GM20000 (cell line): Measurements from ENCODE around the gene ACTL9.
"Not testable (repeated sequence)": the region's sequence is repeated elsewhere in the genome, so short reads cannot be mapped to it uniquely, and the experiment has no call there.

Experiments used
- DNase-seq: peaks from one replicate; pipeline ENCODE4 v3.0.0; 2012; ENCODE audit warnings: low spot score
- CTCF ChIP-seq: IDR thresholded peaks from 2 replicates; pipeline ENCODE4 v1.5.1; 2012; ENCODE audit warnings: mild to moderate bottlenecking, control low read depth; ENCODE audit errors: extremely low read depth, missing control alignments

ACTL9 gene

GRCh38 chr19:8705742-8706141 is 7.1 kb upstream of the ACTL9 start:
- DNase-seq: no peak
- TF ChIP-seq CTCF: no peak

GRCh38 chr19:8705304-8705703 is 6.7 kb upstream of the ACTL9 start:
- DNase-seq: not testable (repeated sequence)

- TF ChIP-seq CTCF: no peak
- DNase-seq: no peak
Measured at GRCh38 chr19:8703223-8703622, 4.6 kb upstream of the ACTL9 start.

GRCh38 chr19:8702350-8702749 is 3.8 kb upstream of the ACTL9 start:
- DNase-seq: no peak
- no peak for TF ChIP-seq CTCF

GRCh38 chr19:8700956-8701355 is 2.4 kb upstream of the ACTL9 start:
- no peak for TF ChIP-seq CTCF

GRCh38 chr19:8699908-8700307 is 1.3 kb upstream of the ACTL9 start:
- no peak for TF ChIP-seq CTCF
- no peak for DNase-seq

More at GRCh38 chr19:8700956-8701355, 2.4 kb upstream of the ACTL9 start:
- DNase-seq: no peak

- TF ChIP-seq CTCF: no peak
- DNase-seq: no peak
Measured at GRCh38 chr19:8697671-8698432, 743 bp downstream of the ACTL9 start.

GRCh38 chr19:8696993-8697392 is 1.6 kb downstream of the ACTL9 start:
- no peak for TF ChIP-seq CTCF
- DNase-seq: no peak
